ENCODE results near the gene WASF2.

- TF ChIP-seq CTCF (IDR thresholded peaks at IDR 0.05) (no peak), EZH2phosphoT487 (IDR thresholded peaks at IDR 0.05) (no peak), EZH2 (IDR thresholded peaks at IDR 0.05) (no peak)
Measured at GRCh38 chr1:27485363-27485762, 4.6 kb downstream of the WASF2 start.

Measured in neural progenitor cell (in vitro differentiated cells).